HG03469 (cell line): Measurements from ENCODE around the gene COL1A1.
A peak's percentile ranks its signal among the peaks of the same experiment; 100 is the strongest.

Experiments used
- ATAC-seq: cut with Tn5 transposase; IDR thresholded peaks from one replicate; pipeline ENCODE4 v1.9.1; 2021; ENCODE audit warnings: mild to moderate bottlenecking, moderate library complexity, moderate number of reproducible peaks; ENCODE audit not compliant: unreplicated experiment

Gene COL1A1

DNA sequence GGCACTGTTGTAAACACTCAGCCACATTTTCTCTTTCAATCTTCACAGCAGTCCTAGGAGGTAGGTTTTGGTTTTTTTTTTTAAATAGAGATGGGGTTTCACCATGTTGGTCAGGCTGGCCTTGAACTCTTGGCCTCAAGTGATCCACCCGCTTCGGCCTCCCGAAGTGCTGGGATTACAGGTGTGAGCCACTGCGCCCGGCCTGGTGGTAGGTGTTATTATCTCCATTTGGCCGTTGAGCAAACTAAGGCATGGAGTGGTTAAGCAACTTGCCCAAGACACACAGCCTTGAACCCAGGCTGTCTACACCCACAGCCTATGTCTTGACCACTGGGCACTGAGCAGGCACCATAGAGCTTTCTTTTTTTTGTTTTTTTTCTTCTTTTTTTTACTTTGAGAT lies 27.0 kb downstream of the COL1A1 start:
- no peak for ATAC-seq

DNA sequence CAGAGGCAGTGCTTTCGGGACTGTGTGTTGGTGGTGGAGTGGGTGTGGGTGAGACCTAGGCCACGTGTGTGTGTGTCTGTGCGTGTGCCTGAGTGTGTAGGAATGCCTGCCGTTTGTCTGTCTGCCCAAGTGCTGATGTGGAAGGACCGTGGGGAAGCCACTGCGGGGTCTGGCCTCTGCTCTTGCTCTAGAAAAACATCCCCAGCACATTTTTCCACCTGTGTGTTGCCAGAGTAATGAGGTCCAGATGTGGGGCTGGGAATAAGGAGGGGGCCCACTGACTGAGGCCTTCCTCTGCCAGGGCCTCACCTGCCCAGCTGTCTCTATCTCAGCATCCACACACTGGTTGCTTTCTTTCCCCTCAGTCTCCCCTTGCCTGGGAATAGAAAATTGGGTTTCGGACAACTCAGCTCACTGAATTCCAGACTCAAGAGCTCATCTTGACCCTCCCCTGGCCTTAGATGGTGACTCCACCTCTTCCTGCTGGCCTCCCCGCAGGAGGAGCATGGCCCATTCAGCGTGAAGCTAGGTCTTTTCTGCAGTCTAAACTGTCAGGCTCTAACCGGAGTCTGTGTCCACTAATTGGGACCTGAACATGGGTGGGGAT lies 28.0 kb downstream of the COL1A1 start:
- no peak for ATAC-seq

DNA sequence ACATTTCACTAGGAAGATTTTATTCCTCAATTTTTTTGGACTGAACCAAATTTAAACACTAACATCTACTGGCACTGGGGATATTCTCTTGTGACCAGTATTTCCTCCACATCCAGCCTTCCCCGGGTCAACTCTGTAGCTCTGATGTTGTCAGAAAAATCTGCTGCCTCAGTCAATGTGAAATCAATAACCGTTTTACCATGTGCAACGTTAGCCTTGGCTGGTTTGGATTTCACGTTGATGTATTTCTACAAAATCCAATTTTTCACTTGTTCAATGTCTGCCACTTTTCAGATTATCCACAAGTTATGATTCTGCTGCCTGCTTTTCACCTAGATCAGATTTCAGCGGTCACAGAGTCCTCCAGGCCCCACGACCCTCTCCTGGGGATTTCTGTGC lies 28.5 kb downstream of the COL1A1 start:
- no peak for ATAC-seq

DNA sequence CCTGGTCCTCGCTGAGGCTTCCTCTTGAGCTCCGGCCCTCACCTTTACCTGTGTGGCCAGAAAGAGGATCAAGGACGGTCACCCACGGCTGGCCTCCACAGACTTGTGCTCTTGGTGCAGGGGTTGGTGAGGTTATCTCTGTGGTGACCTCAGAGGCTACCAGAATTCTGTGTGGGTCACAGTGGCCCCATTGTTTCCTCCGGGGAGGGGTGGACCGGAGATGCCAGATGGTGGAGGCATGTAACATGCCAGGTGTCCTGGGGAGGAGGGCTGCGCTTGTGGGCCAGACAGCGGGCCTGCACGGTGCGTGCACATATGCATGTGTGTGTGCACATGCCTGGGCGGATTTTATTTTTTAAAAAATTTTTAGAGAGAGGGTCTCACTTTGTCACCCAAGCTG lies 29.3 kb downstream of the COL1A1 start:
- no peak for ATAC-seq

DNA sequence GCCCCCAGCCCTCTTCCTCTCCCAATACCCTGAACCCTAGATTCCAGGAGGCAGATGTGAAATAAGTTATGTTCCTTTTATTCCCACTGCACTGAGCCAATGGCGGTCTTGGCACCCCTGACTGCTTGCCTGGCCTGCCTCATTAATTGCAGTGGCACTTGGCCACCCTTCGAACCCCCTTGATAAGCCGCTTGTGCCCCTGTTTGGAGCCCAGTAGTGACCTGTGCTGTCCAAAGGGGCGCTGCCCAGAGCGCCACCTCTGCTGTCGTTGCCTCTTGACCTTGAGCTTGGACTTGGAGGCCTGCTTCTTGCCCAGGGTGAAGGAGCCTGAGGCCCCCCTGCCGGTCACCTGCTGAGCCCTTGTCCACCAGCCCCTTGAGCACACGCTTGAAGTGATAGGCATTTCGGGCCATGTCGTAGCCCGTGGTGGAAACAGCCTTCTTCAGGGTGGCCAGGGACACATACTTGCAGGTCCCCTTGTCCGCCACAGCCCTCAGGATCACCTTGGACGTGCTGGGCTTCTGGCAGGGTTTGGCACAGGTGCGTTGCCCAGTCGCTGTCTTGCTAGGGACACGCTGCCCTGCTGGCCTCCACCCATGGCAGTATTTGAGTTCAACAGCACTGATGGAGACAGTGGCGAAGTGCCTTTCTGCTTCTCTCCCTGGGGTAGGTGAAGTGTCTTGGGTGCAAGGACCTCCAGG lies 29.9 kb downstream of the COL1A1 start:
- ATAC-seq = no peak

DNA sequence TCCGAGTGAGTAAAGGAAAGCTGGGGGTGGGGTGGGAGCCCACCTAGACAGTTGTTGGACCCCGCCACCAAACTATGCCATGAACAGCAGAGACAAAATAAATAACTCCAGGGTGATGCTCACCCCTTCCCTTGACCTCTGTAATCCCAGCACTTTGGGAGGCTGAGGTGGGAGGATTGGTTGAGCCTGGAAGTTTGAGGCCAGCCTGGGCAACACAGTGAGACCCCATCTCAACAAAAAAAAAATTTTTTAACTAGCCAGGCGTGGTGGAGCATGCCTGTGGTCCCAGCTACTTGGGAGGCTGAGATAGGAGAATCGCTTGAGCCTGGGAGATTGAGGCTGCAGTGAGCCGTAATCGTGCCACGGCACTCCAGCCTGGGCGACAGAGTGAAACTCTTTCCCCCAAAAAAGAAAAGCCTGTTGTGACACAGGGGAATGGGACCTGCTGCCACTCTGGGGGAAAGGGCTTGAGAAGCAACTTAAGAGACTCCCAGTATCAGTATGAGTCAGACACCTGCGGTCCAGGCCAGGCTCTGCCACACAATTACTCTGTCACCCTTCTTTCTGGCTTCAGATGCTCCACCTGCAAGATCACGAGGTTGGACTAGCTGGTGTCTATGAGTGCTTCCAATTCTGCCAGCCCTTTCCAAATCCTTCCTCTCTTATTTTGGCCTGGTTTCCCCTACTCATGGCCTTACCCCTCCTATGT lies 30.6 kb downstream of the COL1A1 start:
- ATAC-seq = peak; percentile 73

DNA sequence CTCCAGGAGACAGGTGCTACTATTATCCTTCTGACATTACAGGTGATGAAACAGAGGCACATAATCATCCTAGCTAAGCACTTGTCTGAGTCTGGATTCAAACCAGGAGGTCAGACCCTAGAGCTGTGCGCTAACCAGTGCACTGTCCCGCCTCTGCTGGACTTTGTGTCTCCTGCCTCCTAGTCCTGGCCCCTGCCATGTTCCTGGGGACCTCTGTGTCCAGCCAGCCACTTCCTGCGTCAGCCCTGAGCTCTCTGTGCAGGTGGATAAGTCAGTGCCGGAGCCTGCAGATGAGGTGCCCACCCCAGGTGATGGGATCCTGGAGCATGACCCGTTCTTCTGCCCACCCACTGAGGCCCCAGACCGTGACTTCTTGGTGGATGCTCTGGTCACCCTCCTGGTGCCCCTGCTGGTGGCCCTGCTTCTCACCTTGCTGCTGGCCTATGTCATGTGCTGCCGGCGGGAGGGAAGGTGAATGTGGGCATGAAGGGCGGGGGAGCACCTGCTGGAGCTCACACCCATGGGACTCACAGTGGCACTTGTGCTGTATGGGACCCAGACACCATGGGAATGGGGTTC lies 31.5 kb downstream of the COL1A1 start:
- no peak for ATAC-seq

DNA sequence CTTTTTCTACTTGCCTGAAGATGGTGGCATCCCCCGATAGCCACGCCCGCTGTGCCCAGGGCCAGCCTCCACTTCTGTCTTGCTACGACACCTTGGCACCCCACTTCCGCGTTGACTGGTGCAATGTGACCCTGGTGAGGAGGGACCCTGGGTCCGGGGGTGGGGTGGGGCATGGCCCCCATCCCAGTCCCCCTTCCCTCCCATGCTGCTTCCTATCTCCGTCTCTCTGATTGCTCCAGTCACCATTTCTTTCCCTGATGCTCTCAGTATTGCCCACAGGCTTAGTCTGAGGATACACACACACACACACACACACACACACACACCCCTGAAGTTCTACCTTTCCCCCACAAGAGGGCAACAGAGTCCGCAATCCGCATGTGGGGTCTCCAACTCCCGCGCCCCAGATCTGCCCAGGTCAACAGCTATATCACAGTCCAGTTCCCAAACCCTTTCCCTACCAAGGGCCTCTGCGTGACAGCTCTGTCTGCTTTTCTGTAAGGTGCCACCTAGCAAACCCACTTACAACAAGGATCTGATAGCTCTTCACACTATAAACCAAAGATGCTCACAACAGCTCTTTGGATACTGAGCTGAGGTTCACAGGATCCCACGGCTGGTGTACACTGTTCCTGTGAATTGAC lies 32.2 kb downstream of the COL1A1 start:
- no peak for ATAC-seq

DNA sequence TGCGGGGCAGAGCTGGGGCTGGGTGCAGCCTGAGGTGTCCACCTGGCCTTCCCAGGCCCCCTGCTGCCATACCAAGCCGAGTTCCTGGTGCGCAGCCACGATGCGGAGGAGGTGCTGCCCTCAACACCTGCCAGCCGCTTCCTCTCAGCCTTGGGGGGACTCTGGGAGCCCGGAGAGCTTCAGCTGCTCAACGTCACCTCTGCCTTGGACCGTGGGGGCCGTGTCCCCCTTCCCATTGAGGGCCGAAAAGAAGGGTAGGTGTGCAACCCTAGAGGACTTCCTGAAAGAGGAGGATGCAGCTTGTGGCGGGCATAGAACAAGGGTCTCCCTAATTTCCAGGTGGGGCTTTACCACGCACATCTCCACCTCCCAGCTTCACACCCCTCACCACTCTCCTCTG lies 33.1 kb downstream of the COL1A1 start:
- ATAC-seq = no peak

DNA sequence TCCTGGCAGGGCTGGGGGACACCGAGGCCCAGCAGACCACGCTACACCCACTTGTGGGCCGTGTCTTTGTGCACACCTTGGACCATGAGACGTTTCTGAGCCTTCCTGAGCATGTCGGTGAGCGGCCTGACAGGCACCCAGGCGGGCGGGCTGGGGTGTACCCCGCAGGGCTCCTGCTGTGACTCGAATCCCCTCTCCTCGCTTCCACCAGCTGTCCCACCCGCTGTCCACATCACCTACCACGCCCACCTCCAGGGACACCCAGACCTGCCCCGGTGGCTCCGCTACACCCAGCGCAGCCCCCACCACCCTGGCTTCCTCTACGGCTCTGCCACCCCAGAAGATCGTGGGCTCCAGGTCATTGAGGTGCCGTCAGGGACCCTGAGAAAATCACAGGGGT lies 34.1 kb downstream of the COL1A1 start:
- ATAC-seq = no peak

DNA sequence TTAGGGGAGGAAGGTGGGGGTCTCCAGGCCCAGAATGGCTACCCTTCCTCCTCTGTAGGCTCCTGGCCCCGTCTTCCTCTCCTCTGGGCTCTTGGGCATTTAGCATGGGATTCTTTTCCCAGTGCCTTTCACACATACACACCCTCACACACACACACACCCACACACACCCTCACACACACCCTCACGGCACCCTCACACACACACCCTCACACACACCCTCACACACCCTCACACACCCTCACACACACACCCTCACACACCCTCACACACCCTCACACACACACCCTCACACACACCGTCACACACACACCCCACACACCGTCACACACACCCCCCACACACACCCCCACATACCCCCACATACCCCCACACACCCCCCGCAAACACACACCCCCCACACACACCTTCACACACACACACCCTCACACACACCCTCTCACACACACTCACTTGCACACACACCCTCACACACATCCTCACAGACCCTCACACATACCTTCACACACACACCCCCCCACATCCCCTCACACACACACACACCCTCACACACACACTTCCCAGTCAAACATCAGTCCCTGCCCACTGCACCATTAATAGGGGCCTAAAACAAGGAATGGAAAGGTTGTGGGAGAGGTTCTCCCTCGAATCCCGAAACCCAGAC lies 34.8 kb downstream of the COL1A1 start:
- no peak for ATAC-seq

DNA sequence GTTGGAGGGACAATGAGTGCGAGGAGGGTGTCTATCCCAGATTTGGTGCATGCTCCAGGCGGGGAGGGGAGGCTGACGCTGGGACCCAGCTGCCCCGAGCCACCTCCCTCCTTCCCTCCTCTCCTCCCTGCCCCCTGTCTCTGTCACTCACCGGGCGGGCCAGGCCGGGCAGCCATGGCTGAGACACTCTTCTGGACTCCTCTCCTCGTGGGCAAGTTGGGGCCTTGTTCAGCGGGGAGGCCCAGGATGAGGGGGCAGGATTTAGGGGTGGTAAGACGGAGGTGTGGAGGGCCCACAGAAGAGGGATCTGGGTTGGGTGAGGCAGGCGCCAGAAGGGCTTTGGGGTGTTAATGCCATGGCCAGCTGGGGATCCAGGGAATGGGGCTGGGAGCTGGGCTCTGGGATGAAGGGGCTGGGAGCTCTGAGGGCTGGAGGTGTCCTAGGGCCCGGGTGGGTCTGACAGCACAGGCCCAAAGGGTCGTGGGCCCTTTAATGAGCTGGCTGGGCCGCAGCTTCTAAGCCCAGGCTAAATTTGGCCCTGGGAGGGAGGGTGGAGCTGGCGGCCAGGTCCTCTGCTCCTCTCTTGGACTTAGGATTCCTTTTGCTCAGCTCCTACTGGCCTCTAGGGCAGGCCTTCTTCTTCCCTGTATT lies 35.4 kb downstream of the COL1A1 start, which contains the start of gene SGCA:
TSS of gene SGCA (plus strand) at position 139 of the 651 bp plus-strand sequence. CDS start at position 175, 36 bp downstream.
- no peak for ATAC-seq

DNA sequence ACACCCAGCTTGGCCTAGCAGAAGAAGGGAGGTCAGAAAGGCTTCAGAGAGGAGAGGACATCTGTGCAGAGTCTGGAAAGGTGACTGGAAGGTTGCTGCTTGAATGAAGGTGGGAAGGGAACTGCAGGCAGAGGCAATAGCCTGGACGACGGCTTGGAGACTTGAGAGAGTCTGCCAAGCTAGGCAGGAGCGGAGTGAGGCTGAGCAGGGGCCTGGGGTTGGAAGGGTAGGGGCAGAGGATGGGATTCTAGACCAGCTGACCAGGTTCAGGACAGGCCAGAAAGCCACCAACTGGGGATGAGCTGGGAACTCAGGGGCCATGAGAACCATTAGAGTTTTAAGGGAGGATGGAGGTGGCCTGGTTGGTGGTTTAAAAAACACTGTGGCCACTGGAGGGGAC lies 36.0 kb downstream of the COL1A1 start:
- no peak for ATAC-seq

DNA sequence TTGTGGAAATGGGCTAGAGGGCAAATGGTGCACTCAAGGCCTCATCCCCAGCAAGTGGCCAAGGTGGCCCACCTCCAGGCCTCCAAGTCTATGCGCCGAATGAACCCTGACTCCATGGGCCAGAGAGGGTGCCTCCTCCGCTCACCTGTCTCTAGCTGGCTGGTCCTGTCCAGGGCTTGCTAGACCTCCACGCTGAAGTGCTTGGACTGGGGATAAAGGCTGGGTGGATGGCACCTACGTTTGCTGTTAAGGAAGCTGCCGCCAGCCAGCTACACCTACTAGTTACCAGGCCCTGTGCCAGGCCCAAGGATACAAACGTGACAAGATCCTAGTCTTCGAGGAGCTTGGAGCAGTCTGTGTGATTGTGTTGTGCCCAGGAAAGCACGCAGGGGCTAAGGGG lies 36.4 kb downstream of the COL1A1 start:
- no peak for ATAC-seq

DNA sequence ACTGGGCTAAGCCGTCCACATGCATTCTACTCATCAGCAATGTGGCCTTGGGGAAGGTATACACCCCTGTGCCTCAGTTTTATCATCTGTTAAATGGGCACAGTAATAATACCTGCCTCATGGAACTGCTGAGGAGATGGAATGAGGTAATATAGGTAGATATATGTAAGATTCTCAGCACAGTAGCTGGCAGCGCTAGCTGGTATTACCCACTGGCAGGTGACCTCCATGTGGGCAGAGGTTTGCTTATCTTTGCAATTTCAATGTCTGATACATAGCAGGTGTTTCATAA lies 36.8 kb downstream of the COL1A1 start:
- no peak for ATAC-seq

DNA sequence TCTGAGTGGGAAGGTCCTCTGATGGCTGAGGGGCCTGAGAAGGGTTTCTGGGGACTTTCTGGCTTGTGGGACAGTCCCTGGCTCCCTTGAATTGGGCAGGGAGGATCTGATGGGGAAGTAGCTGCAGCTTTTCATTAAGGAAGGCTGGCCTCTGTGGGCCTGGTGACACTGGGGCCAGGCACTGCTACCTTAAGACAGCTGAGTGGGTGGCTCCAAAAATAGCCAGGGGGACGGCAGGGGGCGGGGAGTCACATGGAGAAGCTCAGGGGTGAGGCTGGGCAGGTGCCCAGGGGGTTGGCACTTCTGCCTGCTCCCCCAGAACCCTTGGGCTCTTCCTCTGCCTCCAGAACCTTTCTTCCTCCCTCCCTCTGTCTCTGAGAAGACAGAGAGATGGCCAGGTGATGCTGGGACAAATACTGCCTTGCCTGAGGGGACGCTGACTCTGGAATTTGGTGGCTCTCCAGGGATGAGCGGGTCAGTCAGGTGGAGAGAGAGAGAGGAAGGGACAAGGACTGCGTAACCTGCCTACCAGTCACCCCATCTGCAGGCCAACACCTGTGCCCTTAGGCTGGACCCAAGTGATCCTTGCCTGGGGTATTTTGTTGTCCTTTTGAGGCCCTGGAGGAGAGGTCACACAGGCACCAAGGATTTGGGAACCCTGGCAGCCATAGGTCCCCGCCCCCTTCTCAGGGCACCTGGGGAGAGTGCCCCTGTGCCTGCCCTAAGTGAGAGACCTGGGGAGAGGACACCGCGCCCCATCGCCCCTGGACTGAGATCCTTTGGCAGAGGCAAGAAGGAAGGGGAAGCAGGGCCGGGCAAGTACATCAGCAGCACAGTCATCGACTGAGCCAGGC lies 37.4 kb downstream of the COL1A1 start:
- no peak for ATAC-seq

DNA sequence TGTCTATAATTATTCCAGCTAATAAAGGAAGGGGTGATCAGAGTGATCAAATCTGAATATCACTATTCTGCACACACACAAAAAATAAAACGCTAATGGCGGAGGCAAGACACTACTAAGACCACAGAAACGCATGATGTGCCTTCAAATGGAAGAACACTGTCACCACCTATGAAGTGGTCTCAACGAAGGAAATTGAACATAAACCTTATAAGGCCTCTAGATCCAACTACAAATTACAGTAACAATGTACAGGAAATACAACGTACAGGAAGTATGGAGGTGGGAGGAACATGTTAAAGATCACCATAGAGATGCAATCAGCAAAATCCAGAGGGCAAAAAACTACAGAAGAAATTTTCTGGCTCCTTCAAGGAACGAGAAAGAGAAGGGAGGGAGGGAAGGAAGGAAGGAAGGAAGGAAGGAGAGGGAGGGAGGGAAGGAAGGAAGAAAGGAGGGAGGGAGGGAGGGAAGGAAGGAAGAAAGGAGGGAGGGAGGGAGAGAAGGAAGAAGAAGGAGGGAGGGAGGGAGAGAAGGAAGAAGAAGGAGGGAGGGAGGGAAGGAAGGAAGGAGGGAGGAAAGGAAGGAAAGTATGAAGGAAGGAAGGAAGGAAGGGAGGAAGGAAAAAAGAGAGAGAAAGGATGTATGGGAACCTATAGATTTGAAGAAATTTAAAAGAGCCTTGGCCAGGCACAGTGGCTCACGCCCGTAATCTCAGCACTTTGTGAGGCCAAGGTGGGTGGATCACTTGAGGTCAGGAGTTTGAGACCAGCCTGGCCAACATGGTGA lies 38.8 kb downstream of the COL1A1 start:
- no peak for ATAC-seq

DNA sequence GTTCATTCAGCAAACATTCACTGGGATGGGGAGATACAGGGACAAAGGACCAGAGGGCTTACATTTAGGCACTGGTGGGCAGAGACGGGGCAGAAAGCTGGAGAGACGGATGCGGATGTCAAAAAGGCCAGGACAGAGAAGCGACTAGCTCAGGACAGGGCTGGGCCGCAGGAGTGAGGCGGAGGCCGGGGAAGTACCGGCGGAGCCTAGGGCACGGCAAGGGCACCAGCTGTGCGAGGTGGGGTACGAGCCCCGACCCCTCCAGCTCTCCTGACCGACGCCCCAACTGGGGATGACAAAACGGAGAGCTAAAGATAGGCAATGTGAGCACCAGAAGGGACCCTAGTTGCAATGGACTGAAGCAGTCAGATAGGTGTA lies 39.5 kb downstream of the COL1A1 start:
- ATAC-seq = no peak
